ENCODE data around the gene CCDC85A.
"Not testable (repeated sequence)": the region's sequence is repeated elsewhere in the genome, so short reads cannot be mapped to it uniquely, and the experiment has no call there.

Gene CCDC85A

GRCh38 chr2:56183643-56184499, at the start of gene CCDC85A:
CCDC85A (plus strand) TSS chr2:56183990; CDS start chr2:56184625, 635 bp downstream.
- peak; percentile 39 to 56 for DNase-seq (ENCODE audit: low read depth in 1 of 2, low spot score in 1 of 2)

DNA sequence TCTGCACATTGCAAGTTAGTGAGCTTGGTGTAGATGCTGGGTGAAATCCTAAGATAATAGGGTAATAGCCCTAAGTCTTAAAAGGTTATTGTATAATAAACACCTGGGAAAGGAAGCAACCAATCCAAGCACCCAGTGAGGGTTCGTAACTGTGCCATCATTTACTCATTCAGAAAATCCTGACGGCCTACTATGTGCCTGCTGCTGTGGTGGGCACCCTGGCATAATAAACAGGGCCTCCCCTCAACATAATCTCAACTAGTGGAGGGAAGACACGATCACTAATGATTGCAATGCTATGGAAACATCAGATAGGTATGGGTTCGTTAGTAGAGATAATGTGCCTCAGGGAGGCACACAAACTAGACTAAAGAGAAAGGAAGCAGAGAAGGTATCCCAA, 48.9 kb upstream of the CCDC85A start:
- DNase-seq (ENCODE audit: low read depth in 1 of 2, low spot score in 1 of 2): no peak

- not testable (repeated sequence) for DNase-seq (ENCODE audit: low read depth in 1 of 2, low spot score in 1 of 2)
Observed at GRCh38 chr2:56142497-56143061, 41.2 kb upstream of the CCDC85A start.

- DNase-seq (ENCODE audit: low read depth in 1 of 2, low spot score in 1 of 2): no peak
Observed at GRCh38 chr2:56147907-56148306, 35.9 kb upstream of the CCDC85A start.

DNA sequence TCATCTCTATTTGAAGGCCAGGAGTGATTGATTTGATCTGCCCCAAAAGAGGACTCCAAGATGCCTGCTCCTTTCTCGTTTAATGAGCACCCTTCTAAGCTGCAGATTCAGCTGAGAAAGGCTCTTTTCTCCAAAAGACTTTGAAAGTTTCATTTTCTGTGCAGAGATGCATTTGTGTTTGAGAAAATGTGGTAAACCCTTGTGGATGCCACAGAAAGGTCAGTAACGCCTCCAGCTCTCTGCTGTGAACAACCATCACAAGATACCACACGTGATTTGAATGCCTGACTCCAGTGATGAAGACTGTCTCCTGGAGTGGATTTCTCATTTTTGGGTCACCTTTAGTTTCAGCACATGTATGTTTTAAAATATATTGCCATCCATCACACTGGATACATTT, 35.0 kb upstream of the CCDC85A start:
- no peak for DNase-seq (ENCODE audit: low read depth in 1 of 2, low spot score in 1 of 2)

- no peak for DNase-seq (ENCODE audit: low read depth in 1 of 2, low spot score in 1 of 2)
Observed at GRCh38 chr2:56151841-56152240, 31.9 kb upstream of the CCDC85A start.

DNA sequence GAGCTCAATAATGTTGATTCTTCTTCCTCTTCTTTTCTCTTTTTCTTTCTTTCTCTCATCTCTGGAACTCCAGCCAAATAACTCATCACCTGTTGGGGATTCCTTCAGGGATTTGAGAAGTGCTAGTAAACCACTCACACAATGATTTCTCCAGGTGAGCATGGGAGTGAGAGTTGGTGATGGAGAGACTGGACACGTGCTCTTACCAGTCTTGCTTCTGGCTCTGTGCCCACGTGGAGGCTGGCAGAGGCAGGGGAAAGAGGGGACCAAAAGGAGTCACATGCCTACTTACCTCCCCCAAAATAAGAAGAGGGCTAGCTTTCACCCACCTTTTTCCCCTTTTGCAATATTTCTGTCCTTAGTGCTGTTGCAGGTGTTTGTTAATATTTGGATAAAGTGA, 28.6 kb upstream of the CCDC85A start:
- DNase-seq (ENCODE audit: low read depth in 1 of 2, low spot score in 1 of 2): no peak

DNA sequence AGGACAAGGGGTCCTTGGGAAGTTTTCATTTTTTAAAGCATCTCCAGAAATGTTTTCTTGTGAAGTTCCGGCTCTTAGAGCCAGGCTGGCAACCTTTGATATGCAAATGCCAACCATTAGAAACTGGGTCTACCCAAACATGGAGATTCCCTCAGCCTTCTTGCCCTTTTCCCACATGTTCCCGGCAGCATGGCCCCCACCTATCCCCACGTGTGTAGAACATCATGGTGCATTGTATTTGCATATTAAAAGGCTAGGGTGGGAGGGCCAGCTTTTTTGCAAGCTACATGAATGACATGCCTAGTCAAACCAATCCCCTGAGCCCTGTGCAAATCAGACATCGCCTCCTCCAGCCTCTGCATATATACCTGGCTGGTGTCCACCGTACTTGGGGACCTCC, 23.9 kb upstream of the CCDC85A start:
- not testable (repeated sequence) for DNase-seq (ENCODE audit: low read depth in 1 of 2, low spot score in 1 of 2)

DNA sequence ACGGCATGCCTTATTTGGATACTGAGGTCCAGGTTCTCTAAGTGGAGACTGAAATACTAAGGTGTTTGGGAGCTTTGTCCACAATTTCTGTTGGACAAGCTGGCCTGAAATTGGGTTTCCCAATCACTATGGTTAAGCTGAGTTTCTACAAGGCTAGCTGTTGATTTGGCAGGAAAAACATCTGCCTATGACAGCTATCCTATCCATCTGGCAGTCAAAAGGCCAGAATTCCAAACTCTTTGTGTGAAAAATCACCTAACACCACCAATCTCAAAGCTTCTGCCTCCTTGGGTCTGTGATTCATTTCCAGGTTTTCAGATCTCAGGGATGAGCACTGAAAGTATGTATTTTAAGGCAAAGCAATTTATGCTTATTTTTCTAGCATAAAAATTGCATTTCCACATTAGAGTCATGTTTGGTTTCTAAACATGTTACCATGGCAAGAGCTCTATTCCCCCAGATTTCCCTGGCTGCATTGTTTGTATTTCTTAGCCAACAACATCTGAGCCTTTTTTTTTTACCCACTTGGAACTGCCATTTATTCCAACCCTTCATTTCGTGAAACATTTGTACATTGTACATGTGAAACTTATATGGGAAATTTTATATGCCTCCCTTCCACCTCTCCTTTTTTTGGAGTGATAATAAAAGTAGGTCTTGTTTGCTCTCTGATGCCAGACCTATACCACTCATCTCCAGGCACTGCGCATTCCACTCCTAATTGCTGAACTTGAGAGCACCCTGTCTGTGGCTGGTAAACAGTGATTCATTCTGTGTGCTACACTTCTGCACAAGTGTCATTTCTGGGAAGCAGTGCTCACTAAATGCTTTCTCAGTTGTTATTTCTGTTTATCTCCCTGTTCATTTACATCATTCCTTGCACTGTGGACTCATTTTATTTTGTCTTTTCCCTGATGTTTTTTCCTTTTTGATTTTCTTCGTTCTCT, 15.9 kb upstream of the CCDC85A start:
- DNase-seq (ENCODE audit: low read depth in 1 of 2, low spot score in 1 of 2): no peak

- DNase-seq (ENCODE audit: low read depth in 1 of 2, low spot score in 1 of 2): no peak
Observed at GRCh38 chr2:56169521-56169920, 14.3 kb upstream of the CCDC85A start.

- DNase-seq (ENCODE audit: low read depth in 1 of 2, low spot score in 1 of 2): no peak
Observed at GRCh38 chr2:56170504-56170903, 13.3 kb upstream of the CCDC85A start.

- DNase-seq (ENCODE audit: low read depth in 1 of 2, low spot score in 1 of 2): no peak
Observed at GRCh38 chr2:56170988-56171387, 12.8 kb upstream of the CCDC85A start.

DNA sequence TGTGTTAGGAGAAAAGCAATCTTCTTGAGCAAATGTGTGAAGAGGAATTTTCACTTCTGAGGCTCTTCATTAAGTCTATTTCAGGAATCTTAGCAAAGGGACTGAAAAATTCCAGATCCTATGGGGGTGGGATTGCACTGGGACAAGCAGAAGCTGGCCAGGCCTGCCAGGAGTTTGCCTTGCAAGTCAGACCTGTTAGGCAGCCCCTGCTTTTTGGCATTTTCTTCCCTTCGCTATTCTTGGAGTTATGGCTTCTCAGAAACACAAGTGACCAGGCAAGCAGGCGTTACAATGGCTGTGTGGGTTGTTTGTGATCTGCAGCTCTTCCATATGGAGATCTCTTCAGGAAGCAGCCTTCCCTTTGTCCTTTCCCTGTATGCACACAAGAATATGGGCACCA, 8.0 kb upstream of the CCDC85A start:
- no peak for DNase-seq (ENCODE audit: low read depth in 1 of 2, low spot score in 1 of 2)

DNA sequence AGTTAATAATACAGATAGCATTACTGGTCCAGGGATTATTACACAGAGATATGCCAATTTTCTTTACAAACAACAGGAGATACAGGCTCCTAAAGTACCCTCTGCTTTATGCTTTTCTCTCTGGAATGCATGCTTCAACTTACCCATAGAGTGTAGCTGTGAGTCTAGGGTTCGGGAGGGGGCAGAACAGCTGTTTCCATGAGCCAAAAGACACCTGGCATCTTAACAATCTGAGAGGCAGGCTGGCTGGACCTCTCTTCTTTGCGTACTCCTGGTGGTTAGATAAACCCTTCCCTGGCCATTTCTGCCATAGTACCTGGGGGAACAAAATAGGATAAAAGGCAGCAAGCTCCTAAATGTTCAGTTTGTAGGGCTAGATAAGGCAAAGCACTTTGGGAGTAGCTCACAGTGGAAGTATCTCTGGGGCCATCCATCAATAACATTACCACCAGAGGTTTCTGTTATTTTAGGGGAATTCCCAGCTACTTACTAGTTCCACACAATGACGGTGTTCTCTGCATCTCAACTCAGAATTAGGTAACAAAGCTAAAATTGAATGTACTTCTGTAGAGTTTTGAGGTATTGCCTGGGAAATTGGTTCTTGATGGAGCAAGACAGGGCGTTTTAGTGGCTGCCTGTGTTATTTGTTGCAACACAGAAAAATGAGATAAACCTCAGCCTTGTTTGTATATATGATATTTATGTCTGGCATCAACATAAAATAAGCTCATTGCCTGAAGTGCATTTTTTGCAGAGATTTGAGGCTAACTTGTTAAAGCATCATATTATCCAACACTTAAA, 6.2 kb upstream of the CCDC85A start:
- no peak for DNase-seq (ENCODE audit: low read depth in 1 of 2, low spot score in 1 of 2)

DNA sequence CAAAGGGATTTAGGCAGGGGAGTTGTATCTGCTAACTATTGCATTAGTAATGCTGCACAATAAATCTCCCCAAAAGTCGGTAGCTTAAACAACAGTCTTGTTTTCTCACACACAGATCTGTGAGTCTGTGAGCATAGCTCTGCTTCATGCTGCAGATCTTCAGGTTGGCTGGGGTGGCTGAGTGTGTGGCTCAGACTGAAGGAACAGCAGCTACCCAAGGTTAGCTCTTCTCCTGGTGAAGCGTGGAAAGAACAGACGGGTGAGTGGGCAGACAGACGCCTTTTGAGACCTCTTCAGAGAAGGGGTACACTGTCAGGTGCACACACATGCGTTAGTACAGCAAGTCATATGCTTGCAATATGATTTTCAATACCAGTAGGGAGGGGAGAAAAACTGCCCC, 3.9 kb upstream of the CCDC85A start:
- DNase-seq (ENCODE audit: low read depth in 1 of 2, low spot score in 1 of 2): no peak

GRCh38 chr2:56182420-56182819, 1.4 kb upstream of the CCDC85A start:
- DNase-seq (ENCODE audit: low read depth in 1 of 2, low spot score in 1 of 2): no peak

DNA sequence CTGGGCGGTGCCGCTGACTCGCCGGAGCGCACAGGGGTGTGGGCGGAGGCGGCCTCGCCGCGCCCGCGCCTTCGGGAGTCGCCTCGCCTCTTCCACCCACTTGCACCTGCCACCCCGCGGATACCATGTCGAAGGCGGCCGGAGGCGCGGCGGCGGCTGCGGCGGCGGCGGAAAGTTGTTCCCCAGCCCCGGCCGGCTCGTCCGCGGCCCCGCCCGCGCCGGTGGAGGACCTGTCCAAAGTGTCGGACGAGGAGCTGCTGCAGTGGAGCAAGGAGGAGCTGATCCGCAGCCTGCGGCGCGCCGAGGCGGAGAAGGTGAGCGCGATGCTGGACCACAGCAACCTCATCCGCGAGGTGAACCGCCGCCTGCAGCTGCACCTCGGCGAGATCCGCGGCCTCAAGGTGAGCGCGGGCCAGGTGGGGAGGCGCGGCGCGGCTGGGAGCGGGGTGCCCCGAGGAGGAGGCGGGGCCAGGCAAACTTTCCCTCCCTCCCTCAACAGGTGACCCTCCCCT, 766 bp downstream of the CCDC85A start:
- DNase-seq (ENCODE audit: low read depth in 1 of 2, low spot score in 1 of 2): no peak

GRCh38 chr2:56185101-56185581, 1.4 kb downstream of the CCDC85A start:
- DNase-seq (ENCODE audit: low read depth in 1 of 2, low spot score in 1 of 2): no peak

GRCh38 chr2:56185582-56186046, 1.8 kb downstream of the CCDC85A start:
- no peak for DNase-seq (ENCODE audit: low read depth in 1 of 2, low spot score in 1 of 2)

DNA sequence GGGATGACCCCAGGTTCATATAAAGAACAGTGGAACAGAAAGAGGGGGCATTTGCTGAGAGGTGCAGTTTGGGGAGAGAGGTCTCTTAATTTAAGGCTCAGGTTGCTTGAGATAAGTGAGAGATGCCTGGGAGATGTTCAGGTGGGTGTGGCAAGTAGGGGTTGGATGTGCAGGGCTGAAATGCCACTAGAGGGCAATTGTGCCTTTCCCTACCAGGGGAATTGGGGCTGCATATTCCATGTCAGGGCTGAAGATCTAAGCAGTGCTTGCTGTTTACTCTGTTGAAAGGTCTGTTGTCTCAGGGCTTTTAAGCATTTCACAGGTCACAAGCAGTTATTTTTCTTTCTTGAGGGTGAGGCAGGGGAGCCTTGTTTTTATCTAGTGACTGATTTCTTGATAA, 7.8 kb downstream of the CCDC85A start:
- no peak for DNase-seq (ENCODE audit: low read depth in 1 of 2, low spot score in 1 of 2)

Measured in activated CD4-positive, alpha-beta T cell treated with anti-CD3 and anti-CD28 coated beads, Interleukin-2, amount 50 U/mL, for 24 hours (primary cell).